HL-60 (cell line): ENCODE results near the gene BUD23.

Source experiments
- DNase-seq, 2 experiments: peaks; one replicate each; pipeline ENCODE4 v3.0.0-alpha.2; 2010 to 2020; ENCODE audit warnings: low read depth in 1 of 2, low spot score in 1 of 2
- H3K27ac ChIP-seq: fragments of 250-450 bp; sonication (Bioruptor Pico); replicated peaks from 2 replicates; pipeline ENCODE4 v1.5.1; 2020; ENCODE audit warnings: mild to moderate bottlenecking, moderate library complexity
- H3K27me3 ChIP-seq: fragments of 250-450 bp; sonication (Bioruptor Pico); 2 replicates; pipeline ENCODE4 v1.5.1; 2021; ENCODE audit warnings: mild to moderate bottlenecking, moderate library complexity; ENCODE audit not compliant: insufficient read depth, poor library complexity, severe bottlenecking
- H3K4me3 ChIP-seq: replicated peaks from 2 replicates; pipeline ENCODE4 v1.5.1; 2011; ENCODE audit warnings: mild to moderate bottlenecking, control low read depth, low read length; ENCODE audit not compliant: insufficient read depth
- GABPA ChIP-seq: IDR thresholded peaks from 2 replicates; pipeline ENCODE4 v1.6.1; 2012; ENCODE audit warnings: low read depth
- POLR2AphosphoS5 ChIP-seq: IDR thresholded peaks from 2 replicates; pipeline ENCODE4 v1.6.1; 2012; ENCODE audit warnings: low read depth
- SPI1 ChIP-seq: IDR thresholded peaks from 2 replicates; pipeline ENCODE4 v1.6.1; 2012; ENCODE audit warnings: low read depth, mild to moderate bottlenecking, borderline replicate concordance
- long read RNA-seq: library from polyadenylated mRNA; unstranded; transcript quantifications from one replicate; pipeline ENCODE4 v2.0.0, GENCODE V29; 2020
- TF ChIP-seq, protein P1 (sequence below): IDR thresholded peaks from one replicate; pipeline ENCODE4 v1.5.1; 2011; ENCODE audit warnings: low read length, control low read depth, inconsistent platforms; ENCODE audit not compliant: insufficient read depth
- TF ChIP-seq, protein P2 (sequence below): IDR thresholded peaks from 2 replicates; pipeline ENCODE4 v1.6.1; 2012; ENCODE audit warnings: low read depth; ENCODE audit not compliant: insufficient replicate concordance

Gene BUD23
- long read RNA-seq, transcript BUD23-204 (13 exons, 1,219 nt) = minor isoform, 21 of 431 reads
- long read RNA-seq, transcript BUD23-201 (12 exons, 1,230 nt) = major isoform, 382 of 431 reads
- long read RNA-seq, partial matches to known transcripts = 4 of 431 reads
- long read RNA-seq, other reads (novel, unspliced or antisense) = 21 of 431 reads

- Histone ChIP-seq H3K27ac (peak within 1 kb of the TSS; percentile 75), H3K27me3 (no peaks in the 10 kb centered on the region), H3K4me3 (peak within 1 kb of the TSS; percentile 87)
- TF ChIP-seq, protein P1, sequence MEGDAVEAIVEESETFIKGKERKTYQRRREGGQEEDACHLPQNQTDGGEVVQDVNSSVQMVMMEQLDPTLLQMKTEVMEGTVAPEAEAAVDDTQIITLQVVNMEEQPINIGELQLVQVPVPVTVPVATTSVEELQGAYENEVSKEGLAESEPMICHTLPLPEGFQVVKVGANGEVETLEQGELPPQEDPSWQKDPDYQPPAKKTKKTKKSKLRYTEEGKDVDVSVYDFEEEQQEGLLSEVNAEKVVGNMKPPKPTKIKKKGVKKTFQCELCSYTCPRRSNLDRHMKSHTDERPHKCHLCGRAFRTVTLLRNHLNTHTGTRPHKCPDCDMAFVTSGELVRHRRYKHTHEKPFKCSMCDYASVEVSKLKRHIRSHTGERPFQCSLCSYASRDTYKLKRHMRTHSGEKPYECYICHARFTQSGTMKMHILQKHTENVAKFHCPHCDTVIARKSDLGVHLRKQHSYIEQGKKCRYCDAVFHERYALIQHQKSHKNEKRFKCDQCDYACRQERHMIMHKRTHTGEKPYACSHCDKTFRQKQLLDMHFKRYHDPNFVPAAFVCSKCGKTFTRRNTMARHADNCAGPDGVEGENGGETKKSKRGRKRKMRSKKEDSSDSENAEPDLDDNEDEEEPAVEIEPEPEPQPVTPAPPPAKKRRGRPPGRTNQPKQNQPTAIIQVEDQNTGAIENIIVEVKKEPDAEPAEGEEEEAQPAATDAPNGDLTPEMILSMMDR = no peak
- TF ChIP-seq GABPA (0 out of 2 replicates have a peak, but pooled peaks have one; percentile 17), SPI1 (no peak), POLR2AphosphoS5 (peak; percentile 88)
- TF ChIP-seq, protein P2, sequence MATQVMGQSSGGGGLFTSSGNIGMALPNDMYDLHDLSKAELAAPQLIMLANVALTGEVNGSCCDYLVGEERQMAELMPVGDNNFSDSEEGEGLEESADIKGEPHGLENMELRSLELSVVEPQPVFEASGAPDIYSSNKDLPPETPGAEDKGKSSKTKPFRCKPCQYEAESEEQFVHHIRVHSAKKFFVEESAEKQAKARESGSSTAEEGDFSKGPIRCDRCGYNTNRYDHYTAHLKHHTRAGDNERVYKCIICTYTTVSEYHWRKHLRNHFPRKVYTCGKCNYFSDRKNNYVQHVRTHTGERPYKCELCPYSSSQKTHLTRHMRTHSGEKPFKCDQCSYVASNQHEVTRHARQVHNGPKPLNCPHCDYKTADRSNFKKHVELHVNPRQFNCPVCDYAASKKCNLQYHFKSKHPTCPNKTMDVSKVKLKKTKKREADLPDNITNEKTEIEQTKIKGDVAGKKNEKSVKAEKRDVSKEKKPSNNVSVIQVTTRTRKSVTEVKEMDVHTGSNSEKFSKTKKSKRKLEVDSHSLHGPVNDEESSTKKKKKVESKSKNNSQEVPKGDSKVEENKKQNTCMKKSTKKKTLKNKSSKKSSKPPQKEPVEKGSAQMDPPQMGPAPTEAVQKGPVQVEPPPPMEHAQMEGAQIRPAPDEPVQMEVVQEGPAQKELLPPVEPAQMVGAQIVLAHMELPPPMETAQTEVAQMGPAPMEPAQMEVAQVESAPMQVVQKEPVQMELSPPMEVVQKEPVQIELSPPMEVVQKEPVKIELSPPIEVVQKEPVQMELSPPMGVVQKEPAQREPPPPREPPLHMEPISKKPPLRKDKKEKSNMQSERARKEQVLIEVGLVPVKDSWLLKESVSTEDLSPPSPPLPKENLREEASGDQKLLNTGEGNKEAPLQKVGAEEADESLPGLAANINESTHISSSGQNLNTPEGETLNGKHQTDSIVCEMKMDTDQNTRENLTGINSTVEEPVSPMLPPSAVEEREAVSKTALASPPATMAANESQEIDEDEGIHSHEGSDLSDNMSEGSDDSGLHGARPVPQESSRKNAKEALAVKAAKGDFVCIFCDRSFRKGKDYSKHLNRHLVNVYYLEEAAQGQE = no peak
- DNase-seq = peak; percentile 89 to 98
Measured at GRCh38 chr7:73683056-73683787, at the start of gene BUD23, which contains the start of gene DNAJC30. TSS of gene BUD23 (plus strand) at chr7:73683597. CDS start at chr7:73683626, 29 bp downstream. TSS of gene DNAJC30 (minus strand) at chr7:73683453. CDS start at chr7:73683423, 30 bp downstream.

DNA sequence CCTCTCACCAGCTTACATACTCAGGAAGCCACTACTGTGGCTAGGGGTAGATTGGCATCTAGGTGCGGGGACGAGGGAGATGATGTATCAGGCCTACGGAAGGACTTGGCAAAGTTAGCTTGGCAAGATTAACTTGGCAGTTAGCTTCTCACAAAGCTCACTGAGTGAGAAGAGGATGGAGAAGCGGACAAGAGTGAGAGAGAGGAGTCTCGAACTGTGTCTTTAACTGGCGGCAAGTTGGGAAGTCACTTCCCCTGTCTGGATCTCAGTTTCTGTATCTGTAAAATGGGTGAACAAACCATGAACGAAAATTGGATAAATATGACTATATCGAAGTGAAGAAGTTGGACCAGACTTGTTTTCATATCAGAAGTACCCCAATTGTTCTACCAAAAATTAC, 49.6 kb upstream of the BUD23 start:
- TF ChIP-seq, protein P1 = no peak
- TF ChIP-seq POLR2AphosphoS5 = no peak
- TF ChIP-seq SPI1 = no peak
- TF ChIP-seq GABPA = no peak
- TF ChIP-seq, protein P2 = no peak
- no peak overlapping the region for H3K27ac ChIP-seq
- H3K27me3 ChIP-seq = peaks cover 3% of the 10 kb centered on the region
- no peak for DNase-seq
- H3K4me3 ChIP-seq = no peak overlapping the region

GRCh38 chr7:73635428-73636200, 47.8 kb upstream of the BUD23 start:
- Histone ChIP-seq H3K4me3 (no peak overlapping the region), H3K27ac (no peak overlapping the region), H3K27me3 (peaks cover 3% of the 10 kb centered on the region)
- DNase-seq = no peak
- no peak for TF ChIP-seq GABPA
- no peak for TF ChIP-seq POLR2AphosphoS5
- TF ChIP-seq, protein P1 = no peak
- TF ChIP-seq, protein P2 = no peak
- TF ChIP-seq SPI1 = no peak
